ENCODE measurements around the gene C21orf58. TPM values are rescaled to one million over a fixed set of nuclear protein-coding genes. Genes with fewer than 3 reads are reported as not detected.

C21orf58 gene
- total RNA-seq, 4 donors from 2014 or later, result 0.44 to 1.6 (median 0.74) TPM

DNA sequence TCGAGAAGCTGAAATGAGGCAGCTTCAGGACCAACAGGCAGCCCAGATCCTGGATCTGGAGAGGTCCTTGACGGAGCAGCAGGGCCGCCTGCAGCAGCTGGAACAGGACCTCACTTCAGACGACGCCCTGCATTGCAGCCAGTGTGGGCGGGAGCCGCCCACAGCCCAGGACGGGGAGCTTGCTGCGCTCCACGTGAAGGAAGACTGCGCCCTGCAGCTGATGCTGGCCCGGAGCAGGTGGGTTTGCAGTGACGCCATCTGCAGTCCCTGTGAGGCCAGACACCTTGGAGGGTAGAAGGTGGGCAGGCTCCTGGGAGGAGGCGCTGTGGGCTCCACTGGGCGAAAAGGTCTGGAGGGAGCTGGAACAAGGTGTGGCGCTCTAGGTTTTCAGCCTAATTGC is 40.0 kb upstream of the C21orf58 start:
- in situ Hi-C loops (cut with MboI; ENCODE audit: low sequenced_read_pairs in 4 of 4), result no loop called here

DNA sequence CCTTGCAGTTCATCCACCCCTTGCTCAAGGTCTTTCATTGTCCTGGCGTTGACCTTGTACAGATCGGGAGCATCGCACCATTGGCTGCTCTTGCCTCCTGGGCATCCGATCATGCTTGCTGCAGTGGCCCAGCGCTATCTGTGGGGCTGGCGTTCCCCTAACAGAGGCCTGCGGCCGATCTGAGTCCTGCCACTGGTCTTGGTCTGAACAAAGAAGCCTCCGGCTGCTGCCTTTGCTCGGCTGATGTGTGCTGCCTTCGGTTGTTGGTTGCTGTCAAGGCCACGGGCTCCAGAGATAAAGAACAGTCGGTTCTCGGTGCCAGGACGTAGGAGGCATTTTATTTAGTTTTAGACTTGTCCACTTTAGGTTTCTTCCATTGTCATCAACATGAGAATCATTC is 39.3 kb upstream of the C21orf58 start:
- Histone ChIP-seq H3K27ac (peak overlapping the region; percentile 87 to 99 (median 96)), H3K4me1 (peaks cover 26 to 54% of the 10 kb centered on the region in 2 donors), H3K9me3 (no peaks in the 10 kb centered on the region), H3K36me3 (peaks cover 4 to 91% of the 10 kb centered on the region in 2 donors), H3K27me3 (no peaks in the 10 kb centered on the region), H3K4me3 (no peak overlapping the region)
- intact Hi-C loops (cut with DNase I; ENCODE audit: low total_unique reads) (no loop called here), in situ Hi-C loops (cut with MboI; ENCODE audit: low sequenced_read_pairs in 4 of 4) (no loop called here)
- TF ChIP-seq POLR2A (IDR thresholded peaks at IDR 0.05), result no peak
- TF ChIP-seq, protein P1, sequence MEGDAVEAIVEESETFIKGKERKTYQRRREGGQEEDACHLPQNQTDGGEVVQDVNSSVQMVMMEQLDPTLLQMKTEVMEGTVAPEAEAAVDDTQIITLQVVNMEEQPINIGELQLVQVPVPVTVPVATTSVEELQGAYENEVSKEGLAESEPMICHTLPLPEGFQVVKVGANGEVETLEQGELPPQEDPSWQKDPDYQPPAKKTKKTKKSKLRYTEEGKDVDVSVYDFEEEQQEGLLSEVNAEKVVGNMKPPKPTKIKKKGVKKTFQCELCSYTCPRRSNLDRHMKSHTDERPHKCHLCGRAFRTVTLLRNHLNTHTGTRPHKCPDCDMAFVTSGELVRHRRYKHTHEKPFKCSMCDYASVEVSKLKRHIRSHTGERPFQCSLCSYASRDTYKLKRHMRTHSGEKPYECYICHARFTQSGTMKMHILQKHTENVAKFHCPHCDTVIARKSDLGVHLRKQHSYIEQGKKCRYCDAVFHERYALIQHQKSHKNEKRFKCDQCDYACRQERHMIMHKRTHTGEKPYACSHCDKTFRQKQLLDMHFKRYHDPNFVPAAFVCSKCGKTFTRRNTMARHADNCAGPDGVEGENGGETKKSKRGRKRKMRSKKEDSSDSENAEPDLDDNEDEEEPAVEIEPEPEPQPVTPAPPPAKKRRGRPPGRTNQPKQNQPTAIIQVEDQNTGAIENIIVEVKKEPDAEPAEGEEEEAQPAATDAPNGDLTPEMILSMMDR (IDR thresholded peaks at IDR 0.05 in 4 of 5, conservative IDR thresholded peaks at IDR 0.05 in 1 of 5), result no peak
- DNase-seq (no peak), ATAC-seq (no peak)

More for the DNA sequence above, 40.0 kb upstream of the C21orf58 start:
- Histone ChIP-seq H3K9me3 (no peaks in the 10 kb centered on the region), H3K27me3 (no peaks in the 10 kb centered on the region), H3K36me3 (peaks cover 4 to 91% of the 10 kb centered on the region in 2 donors), H3K27ac (peak overlapping the region; percentile 87 to 99 (median 96)), H3K4me3 (no peak overlapping the region), H3K4me1 (peaks cover 30 to 57% of the 10 kb centered on the region in 2 donors)
- DNase-seq, result no peak
- ATAC-seq, result no peak
- intact Hi-C loops (cut with DNase I; ENCODE audit: low total_unique reads), result no loop called here
- TF ChIP-seq, protein P1 (IDR thresholded peaks at IDR 0.05 in 4 of 5, conservative IDR thresholded peaks at IDR 0.05 in 1 of 5), result no peak
- TF ChIP-seq POLR2A (IDR thresholded peaks at IDR 0.05), result no peak

DNA sequence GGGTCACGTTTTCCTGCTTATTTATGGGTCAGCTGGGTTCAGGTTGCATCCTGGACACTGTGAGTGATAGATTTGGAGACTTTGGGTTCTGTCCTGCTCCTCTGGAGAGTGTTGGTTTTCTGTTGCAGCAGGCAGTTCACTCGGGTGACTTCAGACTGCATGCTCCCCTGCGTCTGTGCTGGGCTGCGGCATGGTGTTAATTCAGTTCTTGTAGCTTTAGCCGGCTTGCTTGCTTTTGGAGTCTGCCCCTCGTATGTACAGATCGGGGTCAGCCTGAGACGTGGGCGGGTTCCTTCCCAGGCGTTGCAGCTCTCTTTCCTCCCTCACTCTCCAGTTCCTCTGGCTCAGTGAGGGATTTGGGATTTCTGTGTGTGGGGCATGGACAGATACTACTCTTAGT is 38.3 kb upstream of the C21orf58 start:
- in situ Hi-C loops (cut with MboI; ENCODE audit: low sequenced_read_pairs in 4 of 4) (no loop called here), intact Hi-C loops (cut with DNase I; ENCODE audit: low total_unique reads) (no loop called here)
- no peaks in the 10 kb centered on the region for H3K9me3 ChIP-seq
- no peak for TF ChIP-seq POLR2A (IDR thresholded peaks at IDR 0.05)
- TF ChIP-seq, protein P1 (IDR thresholded peaks at IDR 0.05 in 4 of 5, conservative IDR thresholded peaks at IDR 0.05 in 1 of 5), result no peak
- H3K4me1 ChIP-seq, result peaks cover 35 to 51% of the 10 kb centered on the region in 2 donors
- ATAC-seq (peak in 1 of 2 donors; percentile 17), DNase-seq (no peak)
- peaks cover 0 to 91% of the 10 kb centered on the region in 2 donors for H3K36me3 ChIP-seq
- H3K27ac ChIP-seq, result peak overlapping the region; percentile 87 to 99 (median 96)
- H3K4me3 ChIP-seq, result peak overlapping the region in 1 of 4 donors; percentile 32
- H3K27me3 ChIP-seq, result no peaks in the 10 kb centered on the region

DNA sequence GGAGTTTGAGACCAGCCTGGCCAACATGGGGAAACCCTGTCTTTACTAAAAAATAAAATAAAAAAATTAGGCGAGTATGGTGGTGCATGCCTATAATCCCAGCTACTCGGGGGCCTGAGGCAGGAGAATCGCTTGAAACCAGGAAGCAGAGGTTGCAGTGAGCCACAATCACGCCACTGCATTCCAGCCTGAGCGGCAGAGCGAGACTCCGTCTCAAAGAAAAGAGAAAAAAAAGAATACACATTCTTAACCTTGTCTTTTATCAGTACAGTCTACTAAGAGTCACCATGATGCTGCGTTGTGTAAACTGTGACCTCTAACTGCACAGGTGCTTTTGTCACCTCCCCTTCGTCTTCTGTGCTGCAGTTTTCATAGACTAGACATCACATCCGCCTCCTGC is 37.5 kb upstream of the C21orf58 start:
- Histone ChIP-seq H3K4me1 (peaks cover 40 to 57% of the 10 kb centered on the region in 2 donors), H3K4me3 (no peak overlapping the region), H3K27me3 (no peaks in the 10 kb centered on the region), H3K36me3 (peaks cover 0 to 91% of the 10 kb centered on the region in 2 donors), H3K9me3 (no peaks in the 10 kb centered on the region), H3K27ac (peak overlapping the region; percentile 87 to 99 (median 96))
- in situ Hi-C loops (cut with MboI; ENCODE audit: low sequenced_read_pairs in 4 of 4), result no loop called here
- no peak for DNase-seq
- TF ChIP-seq POLR2A (IDR thresholded peaks at IDR 0.05), result no peak
- TF ChIP-seq, protein P1 (IDR thresholded peaks at IDR 0.05 in 4 of 5, conservative IDR thresholded peaks at IDR 0.05 in 1 of 5), result no peak
- intact Hi-C loops (cut with DNase I; ENCODE audit: low total_unique reads), result no loop called here
- no peak for ATAC-seq

Data from gastrocnemius medialis (tissue), 4 donors.